Right forelimb (tissue), 1 donor: ENCODE data around the gene MPP7.

Experiments
- DNase-seq: peaks from one replicate; pipeline ENCODE4 v3.0.0-alpha.2; 2018

MPP7 gene

DNA sequence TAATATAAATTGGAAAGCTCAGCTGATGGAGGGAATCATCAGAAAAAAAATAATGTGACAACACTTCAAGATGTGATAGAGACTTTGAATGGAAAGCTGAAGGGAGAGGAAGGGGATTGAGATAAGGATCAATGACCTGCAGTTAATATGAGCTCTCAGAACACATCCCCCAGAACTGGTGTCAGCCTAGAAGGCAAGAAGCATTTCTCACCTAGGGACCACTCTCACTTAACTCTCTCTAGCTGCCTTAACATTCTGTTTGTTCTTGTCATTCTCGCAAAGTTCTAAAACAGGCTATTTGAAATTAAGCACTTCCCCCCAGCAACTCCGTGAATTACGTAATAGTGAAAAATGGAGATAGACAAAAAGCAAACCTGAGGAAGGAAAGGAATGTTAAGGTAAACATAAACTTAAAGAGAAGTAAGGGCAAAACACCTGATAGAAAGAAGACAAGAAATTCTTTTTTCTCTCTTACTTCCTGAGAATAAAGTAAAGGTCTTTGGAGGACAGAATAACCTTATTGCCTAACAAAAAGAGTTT, 1.2 kb upstream of the MPP7 start:
- no peak for DNase-seq

GRCh38 chr10:28302012-28302637, 739 bp downstream of the MPP7 start:
- DNase-seq = no peak

DNA sequence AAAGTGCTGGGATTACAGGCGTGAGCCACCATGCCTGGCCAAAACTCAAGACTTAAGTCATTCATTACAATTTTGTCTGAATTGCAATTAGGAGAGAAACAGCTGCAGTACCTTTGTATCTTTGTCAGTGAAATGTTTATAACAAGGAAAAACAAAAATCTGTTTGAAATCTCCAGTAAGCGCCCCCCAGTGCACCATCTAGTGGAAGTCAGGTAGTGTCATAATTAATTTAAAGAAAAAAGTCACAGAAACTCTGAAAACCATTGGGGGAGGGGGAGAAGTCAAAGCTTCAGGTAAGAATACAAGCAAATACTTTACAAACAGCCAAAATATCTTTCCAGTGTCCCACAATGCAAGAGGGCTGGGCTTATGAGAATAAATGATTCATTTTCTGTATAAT, 2.8 kb downstream of the MPP7 start:
- no peak for DNase-seq

- no peak for DNase-seq
These were observed 3.9 kb downstream of the MPP7 start for GRCh38 chr10:28298951-28299350.

- no peak for DNase-seq
These were observed 6.8 kb downstream of the MPP7 start for GRCh38 chr10:28296023-28296422.

GRCh38 chr10:28295336-28295735, 7.5 kb downstream of the MPP7 start:
- no peak for DNase-seq

DNA sequence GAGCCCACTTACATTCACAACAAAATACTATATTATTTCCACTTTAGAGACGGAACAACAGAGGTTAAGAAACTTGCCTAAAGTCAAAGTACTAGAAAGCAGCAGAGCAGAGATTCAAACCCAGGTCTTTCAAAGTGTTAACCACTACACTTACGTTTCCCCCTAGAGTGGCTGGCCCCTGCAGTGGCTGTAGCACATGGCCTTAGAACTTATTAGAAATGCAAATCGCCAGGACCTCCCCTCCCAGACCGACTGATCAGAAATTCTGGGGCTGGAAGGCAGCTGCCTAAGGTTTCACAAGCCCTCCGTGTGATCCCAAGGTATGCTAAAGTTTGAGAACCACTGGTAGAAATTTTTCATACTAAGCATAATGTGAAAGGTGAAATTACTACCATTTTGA, 8.1 kb downstream of the MPP7 start:
- DNase-seq = no peak

GRCh38 chr10:28294169-28294532, 8.7 kb downstream of the MPP7 start:
- DNase-seq = no peak

- no peak for DNase-seq
These were observed 9.4 kb downstream of the MPP7 start for GRCh38 chr10:28293236-28294168.

DNA sequence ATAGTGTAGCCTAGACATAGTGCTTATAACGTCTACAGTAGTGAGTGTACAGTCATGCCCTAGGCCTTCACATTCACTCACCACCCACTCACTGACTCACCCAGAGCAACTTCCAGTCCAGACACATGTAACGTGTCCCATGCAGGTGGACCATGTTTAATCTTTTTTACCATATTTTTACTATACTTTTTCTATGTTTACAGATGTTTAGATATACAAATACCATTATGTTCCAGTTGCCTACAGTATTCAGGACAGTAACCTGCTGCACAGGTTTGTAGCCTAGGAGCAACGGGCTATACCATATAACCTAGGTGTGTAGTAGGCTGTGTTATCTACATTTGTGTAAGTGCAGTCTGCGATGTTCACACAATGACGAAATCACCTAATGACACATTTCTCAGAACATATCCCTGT, 11.0 kb downstream of the MPP7 start:
- no peak for DNase-seq

DNA sequence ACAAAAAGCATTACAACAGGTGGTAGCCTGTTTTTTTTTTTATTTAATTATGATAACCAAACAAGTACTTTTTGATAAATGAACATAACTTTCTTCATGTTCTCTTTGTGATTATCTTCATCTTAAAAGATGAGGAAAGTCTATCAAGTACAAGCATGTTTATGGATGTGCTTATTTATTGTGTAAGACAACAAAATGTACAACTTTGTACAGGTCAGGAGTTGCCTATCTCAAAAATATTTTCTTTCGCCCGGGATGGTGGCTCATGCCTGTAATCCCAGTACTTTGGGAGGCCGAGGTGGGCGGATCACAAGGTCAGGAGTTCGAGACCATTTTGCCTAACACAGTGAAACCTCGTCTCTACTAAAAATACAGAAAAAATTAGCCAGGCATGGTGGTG, 17.0 kb downstream of the MPP7 start:
- DNase-seq = no peak

- no peak for DNase-seq
These were observed 18.7 kb downstream of the MPP7 start for GRCh38 chr10:28284126-28284525.

- no peak for DNase-seq
These were observed 19.6 kb downstream of the MPP7 start for GRCh38 chr10:28283251-28283650.

DNA sequence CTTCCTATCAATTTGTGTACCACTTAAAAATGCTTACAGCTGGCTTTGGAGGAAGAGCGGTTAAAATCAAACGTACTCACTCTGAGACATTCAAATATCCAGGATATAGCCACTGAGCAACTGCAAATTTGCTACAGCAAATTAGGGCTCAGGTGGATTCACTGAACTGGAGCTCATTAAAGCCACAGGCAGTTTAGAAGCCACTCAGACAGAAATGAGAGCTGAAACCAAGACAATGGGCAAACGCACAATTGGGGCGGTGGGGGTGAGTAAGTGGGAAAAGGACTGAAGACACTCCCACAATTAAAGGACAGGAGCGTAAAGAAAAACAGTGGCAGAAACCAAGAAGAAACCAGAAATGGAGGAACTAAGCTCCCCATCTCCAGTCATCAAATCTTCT, 20.5 kb downstream of the MPP7 start:
- no peak for DNase-seq

DNA sequence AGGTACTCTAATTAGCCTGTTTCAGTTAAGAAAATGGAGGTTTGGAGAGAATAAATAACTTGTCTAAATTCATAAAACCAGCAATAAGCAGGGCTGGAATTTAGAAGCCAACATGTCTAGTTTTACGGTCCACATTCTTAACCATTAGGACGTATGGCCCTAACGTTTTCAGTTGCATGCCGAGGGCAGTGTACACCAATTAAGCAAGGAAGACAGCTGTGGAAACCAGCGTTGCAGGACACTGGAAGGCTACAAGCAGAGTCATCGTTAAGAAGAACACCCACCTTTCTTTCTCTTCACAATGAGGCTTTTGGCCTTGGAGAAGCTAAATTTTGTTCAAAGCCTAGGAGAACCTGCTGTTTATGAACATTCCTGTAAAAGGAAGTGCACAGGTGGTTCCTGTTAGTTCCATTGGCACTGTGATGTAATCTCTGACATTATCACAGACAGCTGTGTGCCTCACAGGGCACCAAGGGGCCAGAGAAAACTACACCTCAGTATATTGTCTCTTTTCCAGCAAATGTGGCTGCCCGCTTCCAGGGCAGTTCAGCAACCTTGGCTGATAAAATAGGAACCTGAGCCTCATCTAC, 21.0 kb downstream of the MPP7 start:
- no peak for DNase-seq

DNA sequence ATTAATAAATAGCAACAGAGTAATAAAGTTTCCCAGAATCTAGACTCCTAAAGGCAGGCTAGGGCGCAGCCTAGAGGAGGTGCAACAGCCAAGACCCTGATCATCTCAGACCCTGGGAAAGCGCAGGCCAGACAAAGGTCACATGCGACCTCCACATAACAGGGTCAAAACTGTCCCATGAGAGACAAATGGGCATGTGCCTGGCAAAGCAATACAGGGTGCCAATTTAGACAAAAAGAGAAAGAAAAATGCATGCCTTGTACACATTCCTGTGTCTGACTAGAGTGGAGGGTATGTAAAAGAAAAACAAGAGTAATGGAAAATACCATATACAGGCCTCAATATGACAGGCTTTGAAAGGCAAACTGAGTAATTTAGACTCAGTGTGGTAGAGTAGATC, 22.2 kb downstream of the MPP7 start:
- DNase-seq = no peak

DNA sequence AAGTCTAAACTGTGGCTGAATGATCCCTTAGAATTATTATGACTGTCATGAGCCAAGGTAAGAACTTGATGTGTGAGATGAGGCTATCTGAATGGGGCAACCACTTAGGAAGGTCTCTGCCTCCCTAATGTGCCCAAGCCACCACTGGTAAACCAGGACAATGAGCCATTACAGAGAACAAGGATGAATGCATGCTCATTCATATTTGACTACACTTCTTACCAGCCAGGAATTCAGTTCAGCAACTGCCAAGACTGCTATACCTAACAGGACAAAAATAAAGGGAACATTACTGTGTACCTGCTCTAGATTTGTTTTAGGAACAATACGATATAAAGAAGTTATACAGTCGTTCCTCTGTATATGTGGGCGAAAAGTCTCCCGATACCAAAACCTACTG, 23.0 kb downstream of the MPP7 start:
- DNase-seq = no peak

- DNase-seq = no peak
These were observed 24.0 kb downstream of the MPP7 start for GRCh38 chr10:28278842-28279241.

DNA sequence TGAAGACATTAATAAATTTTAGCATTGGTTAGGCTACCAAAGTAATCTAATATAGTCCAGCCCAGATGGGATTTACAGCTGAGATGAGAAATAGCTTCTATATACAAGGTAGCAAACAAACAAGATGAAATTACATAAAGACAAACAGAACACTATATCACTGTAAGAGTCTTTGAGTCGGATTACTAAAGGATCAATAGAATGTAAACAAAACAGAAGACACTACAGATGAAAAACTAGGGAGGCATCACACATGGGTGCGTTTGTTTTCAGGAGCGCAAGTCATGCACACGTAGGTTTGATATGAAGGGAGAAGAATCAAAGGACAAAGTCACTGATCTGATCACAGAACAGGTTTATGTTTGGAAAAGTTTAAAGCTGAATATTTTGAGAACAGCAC, 26.5 kb downstream of the MPP7 start:
- DNase-seq = no peak

- DNase-seq = no peak
These were observed 28.4 kb downstream of the MPP7 start for GRCh38 chr10:28274475-28274874.

DNA sequence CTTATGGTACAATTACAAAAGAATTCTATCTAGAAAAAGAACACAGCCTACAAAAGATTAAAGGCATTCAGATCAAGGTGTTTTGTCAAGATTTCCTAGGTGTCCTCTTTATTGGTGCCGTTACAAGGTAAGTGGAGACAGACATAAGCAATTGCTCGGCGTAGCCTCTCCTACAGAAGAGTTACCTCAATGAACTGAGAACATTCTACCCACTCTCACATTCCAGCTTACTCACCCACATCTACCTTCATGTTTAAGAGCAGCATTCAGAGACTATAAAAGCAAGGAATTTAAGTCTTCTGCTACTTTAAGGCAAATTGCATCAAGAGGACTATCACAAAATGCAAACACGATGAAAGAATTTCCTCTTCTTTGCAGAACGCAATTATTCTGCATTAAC, 29.5 kb downstream of the MPP7 start:
- no peak for DNase-seq

DNA sequence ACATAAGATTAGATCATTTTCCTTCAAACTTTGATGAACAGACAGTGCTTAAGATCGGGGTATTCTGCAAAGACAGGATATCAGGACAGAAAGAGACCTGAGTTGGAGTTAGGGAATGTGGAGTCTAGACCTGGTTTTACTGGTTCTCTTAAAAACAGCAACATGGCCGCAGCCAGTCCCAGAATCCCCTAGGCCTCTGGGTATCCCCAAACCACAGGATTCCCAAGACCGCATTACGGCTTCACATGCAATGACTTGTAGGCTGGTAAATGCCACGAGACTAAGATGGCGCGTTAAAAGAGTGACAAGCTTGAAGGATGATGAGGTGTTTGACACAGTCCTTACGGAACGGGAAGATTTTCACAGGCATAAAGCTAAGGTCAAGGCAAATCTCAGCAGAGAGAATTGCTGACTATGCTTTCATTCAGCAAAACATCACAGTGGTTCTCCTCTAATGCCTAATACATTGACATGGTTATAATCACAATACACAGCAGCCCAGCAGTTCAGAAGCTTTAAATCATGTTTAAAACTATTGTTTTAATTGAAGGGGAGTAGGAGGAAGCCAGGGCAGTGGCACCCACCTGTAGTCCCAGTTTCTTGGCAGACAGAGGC, 32.9 kb downstream of the MPP7 start:
- no peak for DNase-seq

- DNase-seq = no peak
These were observed 36.2 kb downstream of the MPP7 start for GRCh38 chr10:28266449-28267224.
